Measurements from ENCODE around the gene ACOT9. TPM values are rescaled to one million over a fixed set of nuclear protein-coding genes. Genes with fewer than 3 reads are reported as not detected.

ACOT9 gene
- 10 to 100 TPM; 31.1 to 33.9 TPM for total RNA-seq
- 29.4 TPM for polyA plus RNA-seq

- no peaks in the 10 kb centered on the region for H3K36me3 ChIP-seq (ENCODE audit: insufficient read depth, low read length)
- no peaks in the 10 kb centered on the region for H3K9me3 ChIP-seq (ENCODE audit: low read length)
- Mint-ChIP-seq H3K4me1 (peaks cover 27 to 60% (median 45%) of the 10 kb centered on the region in 3 donors), H3K27me3 (no peaks in the 10 kb centered on the region), H3K4me3 (peak within 1 kb of the TSS; percentile 85 to 95 (median 90)), H3K27ac (peak within 1 kb of the TSS; percentile 86 to 95 (median 93)), H3K36me3 (peaks cover 0 to 5% (median 2%) of the 10 kb centered on the region in 3 donors), H3K9me3 (no peaks in the 10 kb centered on the region)
- peak within 1 kb of the TSS; percentile 62 for H3K4me3 ChIP-seq (ENCODE audit: low read length)
- ChIA-PET POLR2A (interaction anchor here (0.9 to 3.1 kb wide), 4 partner anchors 39 to 312 kb away, joined by 5 to 13 read pairs (median 7); partner anchors contain the start of genes APOO, CXorf58, EIF2S3 and SAT1), CTCF (interaction anchor here (0.7 to 3.6 kb wide), 5 partner anchors 14 to 311 kb away, joined by 3 to 19 read pairs (median 3); partner anchors contain the start of gene SAT1)
- peak; percentile 45 to 79 (median 75) for DNase-seq
- H3K27ac ChIP-seq (ENCODE audit: low read depth, low read length) = peak within 1 kb of the TSS; percentile 71
- peaks cover 17% of the 10 kb centered on the region for H3K4me1 ChIP-seq (ENCODE audit: insufficient read depth, low read length)
- no peaks in the 10 kb centered on the region for H3K27me3 ChIP-seq (ENCODE audit: insufficient read depth, low read length, poor library complexity, severe bottlenecking)
These were observed at the start of gene ACOT9 for GRCh38 chrX:23742697-23743622. Gene ACOT9, minus strand, starts transcription at chrX:23743276. Its CDS starts 132 bp downstream, at chrX:23743144.

GRCh38 chrX:23790155-23790497 lies 47.0 kb upstream of the ACOT9 start:
- Mint-ChIP-seq H3K27me3 (no peaks in the 10 kb centered on the region), H3K4me1 (peaks cover 8 to 11% (median 9%) of the 10 kb centered on the region in 3 donors), H3K4me3 (no peak overlapping the region), H3K27ac (no peak overlapping the region), H3K36me3 (peaks cover 2 to 18% (median 5%) of the 10 kb centered on the region in 3 donors), H3K9me3 (no peaks in the 10 kb centered on the region)
- no peak for DNase-seq
- Histone ChIP-seq H3K4me3 (ENCODE audit: low read length) (no peak overlapping the region), H3K27ac (ENCODE audit: low read depth, low read length) (no peak overlapping the region), H3K27me3 (ENCODE audit: insufficient read depth, low read length, poor library complexity, severe bottlenecking) (no peaks in the 10 kb centered on the region), H3K9me3 (ENCODE audit: low read length) (no peaks in the 10 kb centered on the region), H3K36me3 (ENCODE audit: insufficient read depth, low read length) (peaks cover 7% of the 10 kb centered on the region), H3K4me1 (ENCODE audit: insufficient read depth, low read length) (peaks cover 4% of the 10 kb centered on the region)
- CTCF ChIA-PET = no interaction called here
- POLR2A ChIA-PET = no interaction called here

- Histone ChIP-seq H3K27ac (ENCODE audit: low read depth, low read length) (no peak overlapping the region), H3K27me3 (ENCODE audit: insufficient read depth, low read length, poor library complexity, severe bottlenecking) (no peaks in the 10 kb centered on the region), H3K9me3 (ENCODE audit: low read length) (no peaks in the 10 kb centered on the region), H3K36me3 (ENCODE audit: insufficient read depth, low read length) (peaks cover 12% of the 10 kb centered on the region), H3K4me3 (ENCODE audit: low read length) (no peak overlapping the region), H3K4me1 (ENCODE audit: insufficient read depth, low read length) (peaks cover 10% of the 10 kb centered on the region)
- DNase-seq = no peak
- CTCF ChIA-PET = no interaction called here
- peaks cover 12 to 16% (median 14%) of the 10 kb centered on the region in 3 donors for H3K4me1 Mint-ChIP-seq
- H3K9me3 Mint-ChIP-seq = no peaks in the 10 kb centered on the region
- H3K4me3 Mint-ChIP-seq = no peak overlapping the region
- POLR2A ChIA-PET = no interaction called here
- H3K27me3 Mint-ChIP-seq = no peaks in the 10 kb centered on the region
- peaks cover 4 to 24% (median 5%) of the 10 kb centered on the region in 3 donors for H3K36me3 Mint-ChIP-seq
- no peak overlapping the region for H3K27ac Mint-ChIP-seq
These were observed 46.5 kb upstream of the ACOT9 start for GRCh38 chrX:23789386-23790154.

GRCh38 chrX:23788946-23789345 lies 45.9 kb upstream of the ACOT9 start:
- Histone ChIP-seq H3K9me3 (ENCODE audit: low read length) (no peaks in the 10 kb centered on the region), H3K27me3 (ENCODE audit: insufficient read depth, low read length, poor library complexity, severe bottlenecking) (no peaks in the 10 kb centered on the region), H3K4me1 (ENCODE audit: insufficient read depth, low read length) (peaks cover 13% of the 10 kb centered on the region), H3K4me3 (ENCODE audit: low read length) (no peak overlapping the region), H3K36me3 (ENCODE audit: insufficient read depth, low read length) (peaks cover 12% of the 10 kb centered on the region), H3K27ac (ENCODE audit: low read depth, low read length) (no peak overlapping the region)
- no peak overlapping the region for H3K27ac Mint-ChIP-seq
- ChIA-PET CTCF (no interaction called here), POLR2A (no interaction called here)
- H3K9me3 Mint-ChIP-seq = no peaks in the 10 kb centered on the region
- H3K4me3 Mint-ChIP-seq = no peak overlapping the region
- no peaks in the 10 kb centered on the region for H3K27me3 Mint-ChIP-seq
- peaks cover 19 to 23% (median 21%) of the 10 kb centered on the region in 3 donors for H3K4me1 Mint-ChIP-seq
- DNase-seq = no peak
- H3K36me3 Mint-ChIP-seq = peaks cover 4 to 29% (median 5%) of the 10 kb centered on the region in 3 donors

- peaks cover 4 to 33% (median 5%) of the 10 kb centered on the region in 3 donors for H3K36me3 Mint-ChIP-seq
- no peak overlapping the region for H3K4me3 Mint-ChIP-seq
- Histone ChIP-seq H3K27ac (ENCODE audit: low read depth, low read length) (no peak overlapping the region), H3K4me3 (ENCODE audit: low read length) (no peak overlapping the region), H3K36me3 (ENCODE audit: insufficient read depth, low read length) (peaks cover 12% of the 10 kb centered on the region), H3K27me3 (ENCODE audit: insufficient read depth, low read length, poor library complexity, severe bottlenecking) (no peaks in the 10 kb centered on the region), H3K4me1 (ENCODE audit: insufficient read depth, low read length) (peaks cover 13% of the 10 kb centered on the region), H3K9me3 (ENCODE audit: low read length) (no peaks in the 10 kb centered on the region)
- H3K27ac Mint-ChIP-seq = no peak overlapping the region
- H3K9me3 Mint-ChIP-seq = no peaks in the 10 kb centered on the region
- H3K27me3 Mint-ChIP-seq = no peaks in the 10 kb centered on the region
- H3K4me1 Mint-ChIP-seq = peaks cover 20 to 25% (median 24%) of the 10 kb centered on the region in 3 donors
- POLR2A ChIA-PET = no interaction called here
- DNase-seq = no peak
- CTCF ChIA-PET = no interaction called here
These were observed 45.4 kb upstream of the ACOT9 start for GRCh38 chrX:23788521-23788920.

- H3K27ac ChIP-seq (ENCODE audit: low read depth, low read length) = no peak overlapping the region
- DNase-seq = no peak
- H3K27me3 ChIP-seq (ENCODE audit: insufficient read depth, low read length, poor library complexity, severe bottlenecking) = no peaks in the 10 kb centered on the region
- ChIA-PET CTCF (interaction anchor here (1.0 kb wide), 1 partner anchor 266 kb away, joined by 3 read pairs; no protein-coding TSS in a partner anchor), POLR2A (no interaction called here)
- H3K4me1 Mint-ChIP-seq = peaks cover 22 to 26% (median 25%) of the 10 kb centered on the region in 3 donors
- H3K27ac Mint-ChIP-seq = peak overlapping the region in 1 of 8 donors; percentile 4
- peak overlapping the region in 1 of 7 donors; percentile 40 for H3K4me3 Mint-ChIP-seq
- H3K36me3 ChIP-seq (ENCODE audit: insufficient read depth, low read length) = peaks cover 12% of the 10 kb centered on the region
- H3K27me3 Mint-ChIP-seq = peaks cover 0 to 2% of the 10 kb centered on the region in 2 donors
- peaks cover 4 to 37% (median 5%) of the 10 kb centered on the region in 3 donors for H3K36me3 Mint-ChIP-seq
- H3K9me3 ChIP-seq (ENCODE audit: low read length) = no peaks in the 10 kb centered on the region
- no peaks in the 10 kb centered on the region for H3K9me3 Mint-ChIP-seq
- no peak overlapping the region for H3K4me3 ChIP-seq (ENCODE audit: low read length)
- H3K4me1 ChIP-seq (ENCODE audit: insufficient read depth, low read length) = peaks cover 13% of the 10 kb centered on the region
These were observed 44.7 kb upstream of the ACOT9 start for GRCh38 chrX:23787745-23788118.

- peak overlapping the region in 1 of 7 donors; percentile 100 for H3K4me3 Mint-ChIP-seq
- Histone ChIP-seq H3K36me3 (ENCODE audit: insufficient read depth, low read length) (peaks cover 12% of the 10 kb centered on the region), H3K27ac (ENCODE audit: low read depth, low read length) (no peak overlapping the region), H3K4me1 (ENCODE audit: insufficient read depth, low read length) (peaks cover 23% of the 10 kb centered on the region), H3K4me3 (ENCODE audit: low read length) (no peak overlapping the region), H3K27me3 (ENCODE audit: insufficient read depth, low read length, poor library complexity, severe bottlenecking) (no peaks in the 10 kb centered on the region), H3K9me3 (ENCODE audit: low read length) (no peaks in the 10 kb centered on the region)
- H3K27ac Mint-ChIP-seq = peak overlapping the region in 3 of 8 donors; percentile 8 to 61 (median 32)
- H3K36me3 Mint-ChIP-seq = peaks cover 4 to 37% (median 5%) of the 10 kb centered on the region in 3 donors
- H3K4me1 Mint-ChIP-seq = peaks cover 32 to 40% (median 38%) of the 10 kb centered on the region in 3 donors
- ChIA-PET POLR2A (no interaction called here), CTCF (no interaction called here)
- DNase-seq = no peak
- peaks cover 0 to 4% of the 10 kb centered on the region in 2 donors for H3K27me3 Mint-ChIP-seq
- no peaks in the 10 kb centered on the region for H3K9me3 Mint-ChIP-seq
These were observed 43.3 kb upstream of the ACOT9 start for GRCh38 chrX:23786268-23786815.

Data from CD8-positive, alpha-beta memory T cell (primary cell).